A549 (cell line): ENCODE data around the gene GPR25. TPM values are rescaled to one million over a fixed set of nuclear protein-coding genes. Genes with fewer than 3 reads are reported as not detected.
A peak's percentile ranks its signal among the peaks of the same experiment; 100 is the strongest.

Experiments
- ATAC-seq, 2 experiments: fragments of 200-7000 bp in 1 of 2; fragments of >200 bp in 1 of 2; cut with Nextera tagmentation in 1 of 2; cut with Tn5 transposase in 1 of 2; 3 replicates each; pipeline versions ENCODE4 v1.8.0 to v1.9.1; 2018 to 2020; ENCODE audit warnings: mild to moderate bottlenecking in 1 of 2, moderate library complexity in 1 of 2
- CTCF ChIA-PET: fragments of 300-600 bp; sonication (Branson Sonifier 250); formaldehyde crosslinking; extraction: SDS; loops from one replicate; lab custom pipeline; 2021; ENCODE audit warnings: antibody characterized with exemption, inconsistent platforms; lab: Yijun Ruan, JAX
- POLR2A ChIA-PET: fragments of 350-600 bp; formaldehyde crosslinking; extraction: SDS; loops from one replicate; lab custom pipeline; 2021; ENCODE audit warnings: antibody characterized with exemption, inconsistent platforms; lab: Yijun Ruan, JAX
- DNase-seq, 2 experiments: peaks; one replicate each; pipeline versions ENCODE4 v3.0.0 to v3.0.0-alpha.2; 2011 to 2016; ENCODE audit warnings: low read depth in 1 of 2, low spot score in 1 of 2
- FAIRE-seq: peaks from 2 replicates; lab custom pipeline; 2011; peaks lifted over from hg19 to GRCh38; lab: Jason Lieb, UNC
- H3K27ac ChIP-seq, 2 experiments: fragments of >200 bp; sonication (Bioruptor Twin); formaldehyde crosslinking; 3 replicates each; pipeline ENCODE4 v1.5.1; 2016 to 2017
- H3K4me1 ChIP-seq: fragments of >200 bp; sonication (Bioruptor Twin); formaldehyde crosslinking; 3 replicates; pipeline ENCODE4 v1.6.1; 2016
- H3K4me2 ChIP-seq: fragments of >200 bp; sonication (Bioruptor Twin); formaldehyde crosslinking; 3 replicates; pipeline ENCODE4 v1.6.1; 2016
- H3K4me3 ChIP-seq: fragments of >200 bp; sonication (Bioruptor Twin); formaldehyde crosslinking; 3 replicates; pipeline ENCODE4 v1.5.1; 2016
- H3K9me3 ChIP-seq: fragments of >200 bp; sonication (Bioruptor Twin); formaldehyde crosslinking; 3 replicates; pipeline ENCODE4 v1.6.1; 2016
- ESRRA ChIP-seq: fragments of 150-350 bp; IDR thresholded peaks from 2 replicates; pipeline ENCODE4 v1.6.1; 2014; ENCODE audit warnings: mild to moderate bottlenecking, low read length, borderline replicate concordance
- HOXB5 ChIP-seq: fragments of 250-450 bp; sonication (Bioruptor Pico); IDR thresholded peaks from 2 replicates; pipeline ENCODE4 v1.5.0; 2020; ENCODE audit warnings: mild to moderate bottlenecking, moderate library complexity
- USF2 ChIP-seq: fragments of 450-650 bp; IDR thresholded peaks from 2 replicates; pipeline ENCODE4 v1.6.1; 2014; ENCODE audit warnings: antibody characterized with exemption
- ZFP36 ChIP-seq: fragments of 450-650 bp; IDR thresholded peaks from 2 replicates; pipeline ENCODE4 v1.6.1; 2014; ENCODE audit warnings: borderline replicate concordance; ENCODE audit not compliant: partially characterized antibody
- WGBS: methylation state at CpG from one replicate; pipeline ENCODE4 v1.1.6; 2017; ENCODE audit errors: missing lambda C conversion rate; 5-methylcytosine and 5-hydroxymethylcytosine counted together
- polyA plus RNA-seq, 4 experiments: library from polyadenylated mRNA; depleted of rRNA in 3 of 4; stranded (reverse); fragments of >200 nt; fragmentation: RNase III in 1 of 4; extraction: RNeasy Plus Mini Kit Qiagen cat#74134 plus additional on column Dnase treatment in 1 of 4; gene quantifications; 2 replicates in 3 of 4; 3 replicates in 1 of 4; pipeline ENCODE4 v1.2.3, GENCODE V29; 2011 to 2017

Gene GPR25
- polyA plus RNA-seq, 2 of the 4 experiments (the other 2 are of a cell fraction), result not detected

GRCh38 chr1:200922406-200922805 is 49.6 kb downstream of the GPR25 start:
- H3K4me2 ChIP-seq, result no peak overlapping the region
- H3K4me3 ChIP-seq, result no peak overlapping the region
- ChIA-PET POLR2A (no interaction called here), CTCF (interaction anchor here (1.6 to 1.9 kb wide), 2 partner anchors 31 to 49 kb away, joined by 4 to 5 read pairs; no protein-coding TSS in a partner anchor)
- WGBS, result 100% methylated on average over 1 of the region's 2 CpGs
- no peak for FAIRE-seq
- H3K4me1 ChIP-seq, result peaks cover 11% of the 10 kb centered on the region; the same call in 2 of the 3 replicates
- no peak for TF ChIP-seq HOXB5 (CRISPR knock-in tag)
- TF ChIP-seq ESRRA, result no peak
- no peak for TF ChIP-seq ZFP36
- H3K27ac ChIP-seq, result peak overlapping the region in 1 of 2 experiments; percentile 30; a peak in 2 of 6 replicates
- ATAC-seq, result no peak
- H3K9me3 ChIP-seq, result no peaks in the 10 kb centered on the region
- no peak for DNase-seq

GRCh38 chr1:200923601-200924000 is 50.8 kb downstream of the GPR25 start:
- H3K27ac ChIP-seq, result no peak overlapping the region; a peak in 1 of 6 replicates
- peaks cover 10% of the 10 kb centered on the region; the same call in 2 of the 3 replicates for H3K4me1 ChIP-seq
- ChIA-PET CTCF (interaction anchor here (1.2 to 2.1 kb wide), 3 partner anchors 25 to 93 kb away, joined by 3 to 5 read pairs (median 4); no protein-coding TSS in a partner anchor), POLR2A (no interaction called here)
- no peaks in the 10 kb centered on the region for H3K9me3 ChIP-seq
- ATAC-seq (no peak), DNase-seq (no peak), FAIRE-seq (no peak)
- WGBS, result 56% methylated on average over 1 of the region's 1 CpG
- TF ChIP-seq USF2, result no peak
- H3K4me2 ChIP-seq, result 0 out of 3 replicates have a peak overlapping the region, but pooled peaks have one; percentile 16
- H3K4me3 ChIP-seq, result no peak overlapping the region

Other genes with a start within 250 kb of the GPR25 start
- 28.7 and 42.9 TPM in 2 replicates for gene DDX59, start 203.1 kb upstream of the GPR25 start, polyA plus RNA-seq (2011; rRNA removed)
- 16.0 to 16.6 TPM (median 16.3 TPM) in 3 replicates for gene DDX59, start 203.1 kb upstream of the GPR25 start, polyA plus RNA-seq (2017; fragmentation: RNase III; extraction: RNeasy Plus Mini Kit Qiagen cat#74134 plus additional on column Dnase treatment)
- 28.4 and 28.5 TPM in 2 replicates for gene CAMSAP2, start 134.1 kb upstream of the GPR25 start, polyA plus RNA-seq (2011; rRNA removed)
- gene CAMSAP2, start 134.1 kb upstream of the GPR25 start, polyA plus RNA-seq (2017; fragmentation: RNase III; extraction: RNeasy Plus Mini Kit Qiagen cat#74134 plus additional on column Dnase treatment), result 17.3 to 18.1 TPM (median 17.6 TPM) in 3 replicates
- 40.0 and 51.3 TPM in 2 replicates for gene INAVA, start 21.9 kb downstream of the GPR25 start, polyA plus RNA-seq (2011; rRNA removed)
- gene INAVA, start 21.9 kb downstream of the GPR25 start, polyA plus RNA-seq (2017; fragmentation: RNase III; extraction: RNeasy Plus Mini Kit Qiagen cat#74134 plus additional on column Dnase treatment), result 38.6 to 50.2 TPM (median 43.7 TPM) in 3 replicates
- 3.6 and 3.8 TPM in 2 replicates for gene KIF21B, start 150.7 kb downstream of the GPR25 start, polyA plus RNA-seq (2011; rRNA removed)
- gene KIF21B, start 150.7 kb downstream of the GPR25 start, polyA plus RNA-seq (2017; fragmentation: RNase III; extraction: RNeasy Plus Mini Kit Qiagen cat#74134 plus additional on column Dnase treatment), result 1.3 to 1.5 TPM (median 1.4 TPM) in 3 replicates
- 0.01 and 0.03 TPM in 2 replicates for gene CACNA1S, start 239.4 kb downstream of the GPR25 start, polyA plus RNA-seq (2011; rRNA removed)
- not detected in 3 replicates for gene CACNA1S, start 239.4 kb downstream of the GPR25 start, polyA plus RNA-seq (2017; fragmentation: RNase III; extraction: RNeasy Plus Mini Kit Qiagen cat#74134 plus additional on column Dnase treatment)